H1 (cell line): ENCODE data around the gene DOCK10.

Experiments used
- CBX5 ChIP-seq: fragments of 300-800, 300-1000 bp; sonication (generic); IDR thresholded peaks from 2 replicates; pipeline ENCODE4 v1.7.1; 2016; ENCODE audit warnings: antibody characterized with exemption, low read length, low read depth
- CEBPB ChIP-seq: IDR thresholded peaks from 2 replicates; pipeline ENCODE4 v1.6.1; 2012; ENCODE audit warnings: low read depth, low read length
- POLR2A ChIP-seq, 2 experiments: IDR thresholded peaks; 1 replicate in 1 of 2; 2 replicates in 1 of 2; pipeline ENCODE4 v1.6.1; 2011; ENCODE audit warnings: low read depth in 2 of 2, low read length in 2 of 2, mild to moderate bottlenecking in 2 of 2; ENCODE audit errors: control extremely low read depth in 1 of 2
- POU5F1 ChIP-seq: IDR thresholded peaks from 2 replicates; pipeline ENCODE4 v1.6.1; 2011; ENCODE audit warnings: low read depth, mild to moderate bottlenecking, low read length, moderate library complexity
- TF ChIP-seq, protein P1 (sequence below), 3 experiments: IDR thresholded peaks; 1 replicate in 2 of 3; 2 replicates in 1 of 3; pipeline versions ENCODE4 v1.5.1 to v1.6.1; 2011; ENCODE audit warnings: low read length in 3 of 3, mild to moderate bottlenecking in 3 of 3, inconsistent platforms in 2 of 3, low read depth in 1 of 3, moderate library complexity in 1 of 3; ENCODE audit not compliant: insufficient read depth in 1 of 3; ENCODE audit errors: control extremely low read depth in 1 of 3

DNA sequence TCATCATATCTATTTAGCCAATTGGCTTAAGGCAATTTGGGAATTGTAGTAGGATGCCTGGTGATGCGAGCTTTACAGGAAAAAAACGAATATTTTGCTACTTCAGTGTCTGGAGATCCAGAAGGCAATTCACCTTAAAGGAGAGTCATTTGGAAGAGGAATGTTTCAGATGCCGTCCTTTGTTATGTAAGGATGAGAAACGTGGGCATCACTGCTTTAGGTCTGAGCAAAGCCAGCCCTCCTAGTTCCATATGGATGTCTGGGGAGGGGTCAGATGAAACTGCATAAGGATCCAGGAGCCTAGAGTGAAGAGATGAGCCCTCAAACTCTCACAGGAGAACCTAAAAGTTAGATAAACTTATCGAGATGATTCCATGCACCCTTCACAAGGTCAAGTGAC is 30.9 kb upstream of the DOCK10 start:
- TF ChIP-seq, protein P1, sequence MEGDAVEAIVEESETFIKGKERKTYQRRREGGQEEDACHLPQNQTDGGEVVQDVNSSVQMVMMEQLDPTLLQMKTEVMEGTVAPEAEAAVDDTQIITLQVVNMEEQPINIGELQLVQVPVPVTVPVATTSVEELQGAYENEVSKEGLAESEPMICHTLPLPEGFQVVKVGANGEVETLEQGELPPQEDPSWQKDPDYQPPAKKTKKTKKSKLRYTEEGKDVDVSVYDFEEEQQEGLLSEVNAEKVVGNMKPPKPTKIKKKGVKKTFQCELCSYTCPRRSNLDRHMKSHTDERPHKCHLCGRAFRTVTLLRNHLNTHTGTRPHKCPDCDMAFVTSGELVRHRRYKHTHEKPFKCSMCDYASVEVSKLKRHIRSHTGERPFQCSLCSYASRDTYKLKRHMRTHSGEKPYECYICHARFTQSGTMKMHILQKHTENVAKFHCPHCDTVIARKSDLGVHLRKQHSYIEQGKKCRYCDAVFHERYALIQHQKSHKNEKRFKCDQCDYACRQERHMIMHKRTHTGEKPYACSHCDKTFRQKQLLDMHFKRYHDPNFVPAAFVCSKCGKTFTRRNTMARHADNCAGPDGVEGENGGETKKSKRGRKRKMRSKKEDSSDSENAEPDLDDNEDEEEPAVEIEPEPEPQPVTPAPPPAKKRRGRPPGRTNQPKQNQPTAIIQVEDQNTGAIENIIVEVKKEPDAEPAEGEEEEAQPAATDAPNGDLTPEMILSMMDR (IDR thresholded peaks at IDR 0.05; ENCODE audit: control extremely low read depth in 1 of 3, insufficient read depth in 1 of 3, low read depth in 1 of 3, low read length in 3 of 3), result no peak
- TF ChIP-seq POLR2A (IDR thresholded peaks at IDR 0.05; ENCODE audit: control extremely low read depth in 1 of 2, low read depth in 2 of 2, low read length in 2 of 2) (no peak), CEBPB (no peak), CBX5 (no peak), POU5F1 (peak; percentile 8; the same call in 1 of the 2 replicates)
